GM06990 (cell line): ENCODE measurements around the gene FHOD3.
A peak's percentile ranks its signal among the peaks of the same experiment; 100 is the strongest.

Experiments
- DNase-seq: peaks from one replicate; pipeline ENCODE4 v3.0.0-alpha.2; 2011; ENCODE audit not compliant: insufficient read length; ENCODE audit errors: extremely low read depth
- H3K27me3 ChIP-seq: replicated peaks from 2 replicates; pipeline ENCODE4 v1.6.0; 2011; ENCODE audit warnings: low read length; ENCODE audit not compliant: control insufficient read depth, insufficient read depth
- H3K36me3 ChIP-seq: 2 replicates; pipeline ENCODE4 v1.5.1; 2011; ENCODE audit warnings: low read length; ENCODE audit not compliant: control insufficient read depth, insufficient read depth
- H3K4me3 ChIP-seq: replicated peaks from 2 replicates; pipeline ENCODE4 v1.5.1; 2011; ENCODE audit warnings: low read depth, mild to moderate bottlenecking, control low read depth, low read length
- TF ChIP-seq, protein P1 (sequence below): IDR thresholded peaks from 2 replicates; pipeline ENCODE4 v1.5.1; 2011; ENCODE audit warnings: low read length, control low read depth, mild to moderate bottlenecking, inconsistent platforms; ENCODE audit not compliant: insufficient read depth, poor library complexity, severe bottlenecking

FHOD3 gene

DNA sequence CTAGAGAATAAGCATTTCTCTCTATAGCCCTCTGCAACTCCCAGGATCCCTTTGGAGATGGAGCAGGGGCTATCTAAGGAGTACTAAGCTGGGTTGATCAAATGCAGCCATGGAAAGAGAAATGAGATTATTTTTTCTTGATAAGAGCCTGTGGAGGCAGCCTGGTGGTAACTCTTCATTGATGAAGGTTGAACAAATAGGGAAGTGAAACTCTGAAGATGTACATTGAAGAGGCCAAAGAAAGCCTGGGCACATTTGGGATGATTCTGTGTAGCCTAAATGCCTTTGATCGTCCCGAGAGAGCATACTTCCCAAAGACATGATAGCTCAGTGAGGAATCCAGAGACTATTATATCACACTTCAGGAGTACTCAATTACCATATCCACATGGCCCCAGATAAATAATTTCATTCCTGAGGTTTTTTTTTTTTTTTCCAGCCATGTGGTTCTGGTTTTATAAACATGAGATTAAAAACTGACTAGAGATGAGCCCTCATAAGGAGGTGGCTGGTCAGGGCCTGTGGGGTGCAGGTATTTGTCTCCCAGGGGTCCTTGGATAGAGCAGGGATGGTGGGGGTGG, 338.8 kb downstream of the FHOD3 start:
- peak; percentile 30 for DNase-seq
- TF ChIP-seq, protein P1, sequence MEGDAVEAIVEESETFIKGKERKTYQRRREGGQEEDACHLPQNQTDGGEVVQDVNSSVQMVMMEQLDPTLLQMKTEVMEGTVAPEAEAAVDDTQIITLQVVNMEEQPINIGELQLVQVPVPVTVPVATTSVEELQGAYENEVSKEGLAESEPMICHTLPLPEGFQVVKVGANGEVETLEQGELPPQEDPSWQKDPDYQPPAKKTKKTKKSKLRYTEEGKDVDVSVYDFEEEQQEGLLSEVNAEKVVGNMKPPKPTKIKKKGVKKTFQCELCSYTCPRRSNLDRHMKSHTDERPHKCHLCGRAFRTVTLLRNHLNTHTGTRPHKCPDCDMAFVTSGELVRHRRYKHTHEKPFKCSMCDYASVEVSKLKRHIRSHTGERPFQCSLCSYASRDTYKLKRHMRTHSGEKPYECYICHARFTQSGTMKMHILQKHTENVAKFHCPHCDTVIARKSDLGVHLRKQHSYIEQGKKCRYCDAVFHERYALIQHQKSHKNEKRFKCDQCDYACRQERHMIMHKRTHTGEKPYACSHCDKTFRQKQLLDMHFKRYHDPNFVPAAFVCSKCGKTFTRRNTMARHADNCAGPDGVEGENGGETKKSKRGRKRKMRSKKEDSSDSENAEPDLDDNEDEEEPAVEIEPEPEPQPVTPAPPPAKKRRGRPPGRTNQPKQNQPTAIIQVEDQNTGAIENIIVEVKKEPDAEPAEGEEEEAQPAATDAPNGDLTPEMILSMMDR: no peak

DNA sequence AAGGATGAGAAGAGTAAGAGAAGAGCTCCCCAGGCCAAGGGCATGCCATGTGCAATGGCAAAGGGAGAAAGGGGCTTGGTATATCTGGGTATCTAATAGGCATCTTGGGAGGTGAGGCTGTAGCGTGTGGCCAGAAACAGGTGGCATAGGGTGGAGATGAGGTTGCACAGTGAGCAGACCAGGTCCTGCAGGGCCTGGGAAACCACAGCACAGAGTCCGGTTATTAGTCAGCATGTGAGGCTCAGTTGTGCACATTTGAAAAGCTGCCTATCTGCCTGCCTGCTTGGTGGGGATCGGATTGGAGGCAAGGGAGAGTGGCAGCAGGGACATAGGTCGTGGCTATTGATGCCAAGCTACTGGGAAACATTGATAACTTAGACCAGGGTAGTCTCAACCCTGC, 340.7 kb downstream of the FHOD3 start:
- Histone ChIP-seq H3K36me3 (no peaks in the 10 kb centered on the region), H3K4me3 (no peak overlapping the region), H3K27me3 (no peaks in the 10 kb centered on the region)
- TF ChIP-seq, protein P1: no peak
- peak; percentile 68 for DNase-seq

More for the DNA sequence above, 338.8 kb downstream of the FHOD3 start:
- no peaks in the 10 kb centered on the region for H3K36me3 ChIP-seq
- peak overlapping the region; percentile 12; the same call in 1 of the 2 replicates for H3K4me3 ChIP-seq
- no peaks in the 10 kb centered on the region for H3K27me3 ChIP-seq

DNA sequence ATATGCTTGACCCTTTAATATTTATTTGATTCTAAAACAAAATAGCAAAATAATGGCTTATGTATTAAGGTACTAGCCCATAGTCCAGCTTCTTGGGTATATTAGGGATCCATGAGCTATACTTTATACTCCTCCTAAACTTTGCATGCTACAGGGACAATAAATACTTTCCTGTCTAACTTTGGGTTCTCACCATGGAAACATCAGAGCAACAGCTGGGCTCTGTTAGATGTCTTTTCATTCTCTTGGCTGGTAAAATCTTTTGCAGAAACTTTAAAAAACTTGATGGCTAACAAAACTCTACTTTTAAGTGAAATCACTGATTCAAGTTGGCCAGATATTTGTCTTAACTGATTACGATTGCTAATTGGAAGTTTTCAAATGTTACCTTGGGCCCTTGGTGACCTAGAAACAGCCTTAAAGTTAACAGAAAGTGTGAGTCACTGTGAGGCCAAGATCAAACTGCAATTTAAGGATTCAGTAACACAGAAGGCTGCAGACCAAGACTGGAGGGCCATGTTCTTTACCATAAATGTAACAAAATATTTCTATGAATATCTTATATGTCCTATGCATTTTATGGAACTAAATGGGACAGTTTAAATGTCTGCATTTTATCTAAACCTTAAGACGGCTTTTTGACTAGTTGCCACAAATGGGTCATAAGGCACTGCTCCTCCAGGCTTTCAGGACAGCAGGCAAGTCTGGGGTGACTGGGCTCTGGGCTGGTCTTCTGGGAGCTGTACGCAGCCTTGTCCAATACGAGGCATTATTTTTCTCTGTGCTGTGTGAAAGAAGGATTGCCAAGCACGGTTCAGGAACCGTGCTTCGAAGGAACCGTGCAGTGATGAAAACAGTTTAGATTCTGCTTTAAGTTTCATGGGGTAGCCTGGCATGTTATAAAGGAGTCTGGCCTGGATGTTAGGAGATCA, 342.8 kb downstream of the FHOD3 start:
- Histone ChIP-seq H3K27me3 (no peaks in the 10 kb centered on the region), H3K36me3 (no peaks in the 10 kb centered on the region), H3K4me3 (no peak overlapping the region)
- TF ChIP-seq, protein P1: no peak
- no peak for DNase-seq

DNA sequence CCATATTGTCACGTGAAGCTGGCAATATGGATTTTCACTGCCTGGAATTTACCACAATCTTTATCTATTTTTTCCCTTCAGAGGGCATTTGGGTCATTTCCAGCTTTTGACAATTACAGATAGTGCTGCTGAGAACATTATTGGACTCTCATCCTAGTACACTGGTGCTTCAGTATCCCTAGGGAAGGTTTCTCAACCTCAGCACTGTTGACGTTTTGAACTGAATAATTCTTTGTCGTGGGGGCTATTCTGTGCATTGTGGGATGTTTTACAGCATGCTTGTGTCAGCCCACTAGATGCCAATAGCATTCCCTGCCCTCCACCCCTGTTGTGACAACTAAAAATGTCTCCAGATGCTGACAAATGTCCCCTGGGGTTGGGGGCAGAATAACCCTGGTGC, 345.5 kb downstream of the FHOD3 start:
- TF ChIP-seq, protein P1: no peak
- no peak for DNase-seq
- no peaks in the 10 kb centered on the region for H3K36me3 ChIP-seq
- H3K4me3 ChIP-seq: no peak overlapping the region
- no peaks in the 10 kb centered on the region for H3K27me3 ChIP-seq

DNA sequence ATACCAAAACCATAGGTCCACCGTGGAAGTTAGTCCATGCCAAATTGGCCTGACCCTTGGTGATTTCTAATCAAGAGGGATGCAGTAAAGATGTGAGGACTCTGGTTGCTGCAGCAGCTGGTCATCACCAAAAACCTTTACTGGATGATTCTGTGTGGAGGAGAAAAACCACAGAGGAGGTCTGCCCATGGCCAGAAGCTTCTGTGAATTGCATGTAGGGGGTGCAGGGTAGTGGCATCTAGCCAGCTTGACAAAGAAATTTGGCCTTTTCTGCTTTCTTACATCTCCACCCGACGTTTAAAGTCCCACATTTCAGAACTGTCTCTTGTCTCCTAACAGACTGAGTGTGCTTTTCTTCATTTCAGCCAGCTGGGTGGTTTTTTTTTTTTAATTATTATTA, 351.3 kb downstream of the FHOD3 start:
- DNase-seq: no peak
- Histone ChIP-seq H3K4me3 (no peak overlapping the region), H3K36me3 (no peaks in the 10 kb centered on the region), H3K27me3 (no peaks in the 10 kb centered on the region)
- TF ChIP-seq, protein P1: no peak
